GM23338 (cell line): ENCODE measurements around the gene PPFIA1. TPM values are rescaled to one million over a fixed set of nuclear protein-coding genes. Genes with fewer than 3 reads are reported as not detected.

ENCODE experiments used
- ATAC-seq: fragments of 200-7000 bp; cut with Tn5 transposase; 3 replicates; pipeline ENCODE4 v1.9.1; 2020
- DNase-seq: peaks from one replicate; pipeline ENCODE4 v3.0.0-alpha.2; 2015; ENCODE audit warnings: low spot score
- H2AFZ ChIP-seq: fragments of 200-600 bp; sonication (generic); 2 replicates; pipeline ENCODE4 v1.8.0; 2016; ENCODE audit warnings: antibody characterized with exemption, mild to moderate bottlenecking, moderate library complexity
- H3F3A ChIP-seq: fragments of 200-600 bp; sonication (generic); replicated peaks from 2 replicates; pipeline ENCODE4 v1.8.0; 2017; ENCODE audit warnings: antibody characterized with exemption, mixed run types, low read depth
- H3K27ac ChIP-seq: fragments of 200-600 bp; sonication (generic); 2 replicates; pipeline ENCODE4 v1.6.1; 2016; ENCODE audit warnings: low read depth
- H3K27me3 ChIP-seq: fragments of 200-600 bp; sonication (generic); 2 replicates; pipeline ENCODE4 v1.8.0; 2016; ENCODE audit warnings: mild to moderate bottlenecking, mixed run types, moderate library complexity; ENCODE audit not compliant: insufficient read depth
- H3K36me3 ChIP-seq: fragments of 200-600 bp; sonication (generic); 2 replicates; pipeline ENCODE4 v1.8.0; 2016; ENCODE audit warnings: mild to moderate bottlenecking; ENCODE audit not compliant: insufficient read depth
- H3K4me1 ChIP-seq: fragments of 200-600 bp; sonication (generic); 2 replicates; pipeline ENCODE4 v1.8.0; 2016; ENCODE audit warnings: mild to moderate bottlenecking, moderate library complexity; ENCODE audit not compliant: insufficient read depth
- H3K4me2 ChIP-seq: fragments of 200-600 bp; sonication (generic); 2 replicates; pipeline ENCODE4 v1.7.1; 2017; ENCODE audit warnings: mixed run types
- H3K4me3 ChIP-seq: fragments of 200-600 bp; sonication (generic); 2 replicates; pipeline ENCODE4 v1.6.1; 2016; ENCODE audit warnings: mixed run types
- H3K79me2 ChIP-seq: fragments of 200-600 bp; sonication (generic); replicated peaks from 2 replicates; pipeline ENCODE4 v1.8.0; 2017; ENCODE audit warnings: mild to moderate bottlenecking; ENCODE audit not compliant: insufficient read depth
- H3K9me2 ChIP-seq: fragments of 200-600 bp; sonication (generic); 2 replicates; pipeline ENCODE4 v1.8.0; 2017; ENCODE audit not compliant: insufficient read depth
- H4K20me1 ChIP-seq: fragments of 200-600 bp; sonication (generic); replicated peaks from 2 replicates; pipeline ENCODE4 v1.8.0; 2017; ENCODE audit warnings: mild to moderate bottlenecking; ENCODE audit not compliant: insufficient read depth
- H3K27ac Mint-ChIP-seq: 2 replicates; pipeline ENCODE4 v1.8.0; 2020; ENCODE audit warnings: inconsistent platforms, mild to moderate bottlenecking, moderate library complexity, mixed read lengths
- H3K27me3 Mint-ChIP-seq: 3 replicates; pipeline ENCODE4 v1.8.0; 2022; ENCODE audit warnings: low read depth, mild to moderate bottlenecking, moderate library complexity, mixed read lengths, inconsistent platforms; ENCODE audit not compliant: insufficient read depth, poor library complexity
- H3K36me3 Mint-ChIP-seq: 3 replicates; pipeline ENCODE4 v1.8.0; 2021; ENCODE audit warnings: low read depth, mild to moderate bottlenecking, inconsistent platforms, moderate library complexity, mixed read lengths
- H3K4me1 Mint-ChIP-seq: 3 replicates; pipeline ENCODE4 v1.8.0; 2020; ENCODE audit warnings: mild to moderate bottlenecking, inconsistent platforms, mixed read lengths
- H3K4me3 Mint-ChIP-seq: 3 replicates; pipeline ENCODE4 v1.8.0; 2021; ENCODE audit warnings: moderate library complexity, mild to moderate bottlenecking, inconsistent platforms, mixed read lengths
- H3K9me3 Mint-ChIP-seq: 3 replicates; pipeline ENCODE4 v1.8.0; 2020; ENCODE audit warnings: moderate library complexity, mild to moderate bottlenecking, inconsistent platforms, mixed read lengths
- CREB1 ChIP-seq: fragments of 250-450 bp; sonication (Bioruptor Pico); IDR thresholded peaks from 2 replicates; pipeline ENCODE4 v1.5.0; 2020; ENCODE audit warnings: low read depth, mild to moderate bottlenecking, moderate library complexity
- CTCF ChIP-seq, 2 experiments: fragments of 200-600 bp in 1 of 2; sonication (generic) in 1 of 2; conservative IDR thresholded peaks; 2 replicates each; pipeline versions ENCODE4 v1.5.1 to v1.6.1; 2016 to 2017; ENCODE audit warnings: antibody characterized with exemption in 2 of 2, low read depth in 2 of 2, mild to moderate bottlenecking in 2 of 2, moderate library complexity in 1 of 2
- EZH2 ChIP-seq: fragments of 200-600 bp; sonication (generic); IDR thresholded peaks from one replicate; pipeline ENCODE4 v1.8.0; 2017; ENCODE audit warnings: antibody characterized with exemption, mild to moderate bottlenecking, low read depth; ENCODE audit not compliant: unreplicated experiment
- EZH2phosphoT487 ChIP-seq: fragments of 200-600 bp; sonication (generic); IDR thresholded peaks from one replicate; pipeline ENCODE4 v1.8.1; 2018; ENCODE audit warnings: antibody characterized with exemption; ENCODE audit not compliant: unreplicated experiment
- NANOG ChIP-seq: IDR thresholded peaks from 2 replicates; pipeline ENCODE4 v1.6.1; 2016; ENCODE audit warnings: antibody characterized with exemption, borderline replicate concordance
- POLR2AphosphoS5 ChIP-seq: IDR thresholded peaks from 2 replicates; pipeline ENCODE4 v1.6.1; 2016; ENCODE audit warnings: antibody characterized with exemption, low read depth
- ZNF331 ChIP-seq: fragments of 250-450 bp; sonication (Bioruptor Pico); IDR thresholded peaks from 2 replicates; pipeline ENCODE4 v1.5.0; 2020; ENCODE audit warnings: low read depth, mild to moderate bottlenecking, moderate library complexity
- polyA plus RNA-seq: library from polyadenylated mRNA; unstranded; fragments of >200 nt; fragmentation: Nextera tagmentation; extraction: Ambion mirVana; gene quantifications from 2 replicates; pipeline ENCODE4 v1.2.1, GENCODE V29; 2016
- total RNA-seq: library from RNA; depleted of rRNA; stranded (reverse); fragments of >200 nt; shearing (Covaris generic); gene quantifications from 2 replicates; pipeline ENCODE4 v1.2.3, GENCODE V29; 2014
- TF ChIP-seq, protein P1 (sequence below): IDR thresholded peaks from one replicate; pipeline ENCODE4 v1.6.1; 2018; ENCODE audit warnings: antibody characterized with exemption; ENCODE audit not compliant: unreplicated experiment

Gene PPFIA1
- total and polyA plus RNA-seq, 2 experiments from 2014 or later = 41.7 to 62.0 TPM

DNA sequence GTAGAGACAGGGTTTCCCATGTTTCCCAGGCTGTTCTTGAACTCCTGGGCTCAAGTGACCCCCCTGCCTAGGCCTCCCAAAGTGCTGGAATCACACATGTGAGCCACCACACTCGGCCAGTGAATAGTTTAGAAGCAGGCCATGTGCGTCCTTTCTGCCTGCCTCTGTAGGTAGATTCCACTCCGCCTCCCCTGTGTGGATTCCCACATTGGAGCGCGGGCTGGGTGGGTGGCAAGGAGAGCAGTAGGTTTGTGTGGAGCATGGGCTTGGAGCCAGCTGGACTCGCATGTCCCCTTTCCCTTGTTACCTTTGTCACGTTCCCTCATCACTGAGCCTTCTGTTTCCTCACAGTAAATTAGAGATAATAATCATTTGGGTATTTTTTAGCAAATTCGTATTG lies 21.7 kb downstream of the PPFIA1 start:
- Mint-ChIP-seq H3K27me3 (peaks cover 12% of the 10 kb centered on the region), H3K36me3 (peaks cover 66% of the 10 kb centered on the region), H3K4me3 (no peak overlapping the region)

DNA sequence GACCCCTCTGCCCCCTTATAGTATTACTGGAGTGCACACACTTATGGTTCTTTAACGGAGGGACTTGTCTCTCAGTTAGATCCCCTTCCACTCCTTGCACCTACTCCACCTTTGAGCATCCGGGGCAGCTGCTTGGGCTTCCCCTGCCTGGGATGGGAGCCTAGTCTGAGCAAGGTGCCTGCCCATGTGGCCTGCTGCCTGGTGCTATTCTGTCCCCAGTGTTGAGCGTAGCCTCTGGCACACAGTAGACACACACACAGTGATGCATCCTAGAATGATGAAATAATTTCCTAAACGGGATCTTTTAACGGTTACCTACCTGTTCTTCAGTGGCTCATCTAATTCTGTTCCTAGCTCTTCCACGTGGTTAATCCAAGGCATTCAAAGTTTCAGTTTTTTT lies 22.4 kb downstream of the PPFIA1 start:
- Mint-ChIP-seq H3K9me3 (peaks cover 12% of the 10 kb centered on the region), H3K27ac (no peak overlapping the region), H3K4me1 (no peaks in the 10 kb centered on the region; the same call in 2 of the 3 replicates), H3K36me3 (peaks cover 66% of the 10 kb centered on the region), H3K27me3 (peaks cover 12% of the 10 kb centered on the region), H3K4me3 (no peak overlapping the region)
- Histone ChIP-seq H3F3A (no peaks in the 10 kb centered on the region), H3K27ac (no peak overlapping the region), H3K9me2 (no peaks in the 10 kb centered on the region), H3K36me3 (peaks cover 35% of the 10 kb centered on the region), H2AFZ (no peak overlapping the region), H3K79me2 (peaks cover 74% of the 10 kb centered on the region), H3K4me3 (no peak overlapping the region), H3K4me2 (no peak overlapping the region), H4K20me1 (peaks cover 29% of the 10 kb centered on the region), H3K4me1 (peaks cover 3% of the 10 kb centered on the region; the same call in 1 of the 2 replicates), H3K27me3 (no peaks in the 10 kb centered on the region)
- no peak for DNase-seq
- no peak for ATAC-seq
- no peak for TF ChIP-seq EZH2phosphoT487
- TF ChIP-seq EZH2 = no peak
- TF ChIP-seq, protein P1, sequence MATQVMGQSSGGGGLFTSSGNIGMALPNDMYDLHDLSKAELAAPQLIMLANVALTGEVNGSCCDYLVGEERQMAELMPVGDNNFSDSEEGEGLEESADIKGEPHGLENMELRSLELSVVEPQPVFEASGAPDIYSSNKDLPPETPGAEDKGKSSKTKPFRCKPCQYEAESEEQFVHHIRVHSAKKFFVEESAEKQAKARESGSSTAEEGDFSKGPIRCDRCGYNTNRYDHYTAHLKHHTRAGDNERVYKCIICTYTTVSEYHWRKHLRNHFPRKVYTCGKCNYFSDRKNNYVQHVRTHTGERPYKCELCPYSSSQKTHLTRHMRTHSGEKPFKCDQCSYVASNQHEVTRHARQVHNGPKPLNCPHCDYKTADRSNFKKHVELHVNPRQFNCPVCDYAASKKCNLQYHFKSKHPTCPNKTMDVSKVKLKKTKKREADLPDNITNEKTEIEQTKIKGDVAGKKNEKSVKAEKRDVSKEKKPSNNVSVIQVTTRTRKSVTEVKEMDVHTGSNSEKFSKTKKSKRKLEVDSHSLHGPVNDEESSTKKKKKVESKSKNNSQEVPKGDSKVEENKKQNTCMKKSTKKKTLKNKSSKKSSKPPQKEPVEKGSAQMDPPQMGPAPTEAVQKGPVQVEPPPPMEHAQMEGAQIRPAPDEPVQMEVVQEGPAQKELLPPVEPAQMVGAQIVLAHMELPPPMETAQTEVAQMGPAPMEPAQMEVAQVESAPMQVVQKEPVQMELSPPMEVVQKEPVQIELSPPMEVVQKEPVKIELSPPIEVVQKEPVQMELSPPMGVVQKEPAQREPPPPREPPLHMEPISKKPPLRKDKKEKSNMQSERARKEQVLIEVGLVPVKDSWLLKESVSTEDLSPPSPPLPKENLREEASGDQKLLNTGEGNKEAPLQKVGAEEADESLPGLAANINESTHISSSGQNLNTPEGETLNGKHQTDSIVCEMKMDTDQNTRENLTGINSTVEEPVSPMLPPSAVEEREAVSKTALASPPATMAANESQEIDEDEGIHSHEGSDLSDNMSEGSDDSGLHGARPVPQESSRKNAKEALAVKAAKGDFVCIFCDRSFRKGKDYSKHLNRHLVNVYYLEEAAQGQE = no peak

More for the DNA sequence above, 21.7 kb downstream of the PPFIA1 start:
- H3K4me1 ChIP-seq = no peaks in the 10 kb centered on the region
- H3K4me3 ChIP-seq = no peak overlapping the region
- H3K9me2 ChIP-seq = no peaks in the 10 kb centered on the region
- peaks cover 35% of the 10 kb centered on the region for H3K36me3 ChIP-seq
- no peaks in the 10 kb centered on the region for H3F3A ChIP-seq
- H3K79me2 ChIP-seq = peaks cover 74% of the 10 kb centered on the region
- H3K4me1 Mint-ChIP-seq = no peaks in the 10 kb centered on the region; the same call in 2 of the 3 replicates
- no peak overlapping the region for H3K4me2 ChIP-seq
- H3K9me3 Mint-ChIP-seq = peaks cover 12% of the 10 kb centered on the region
- no peaks in the 10 kb centered on the region for H3K27me3 ChIP-seq
- ATAC-seq = no peak
- H2AFZ ChIP-seq = no peak overlapping the region
- H3K27ac Mint-ChIP-seq = no peak overlapping the region
- TF ChIP-seq, protein P1 = no peak
- TF ChIP-seq CREB1 = no peak
- TF ChIP-seq NANOG = no peak
- no peak for TF ChIP-seq CTCF (conservative IDR thresholded peaks at IDR 0.05; ENCODE audit: low read depth in 2 of 2)
- TF ChIP-seq POLR2AphosphoS5 = no peak
- TF ChIP-seq EZH2 = no peak
- no peak for TF ChIP-seq ZNF331 (CRISPR knock-in tag)
- DNase-seq = no peak
- peaks cover 30% of the 10 kb centered on the region for H4K20me1 ChIP-seq
- no peak overlapping the region for H3K27ac ChIP-seq
